Stimulated activated CD4-positive, alpha-beta T cell treated with anti-CD3 and anti-CD28 coated beads, TNF-alpha, amount 100 ng/mL, for 48 hours (primary cell): ENCODE results near the gene ITPRID1.

Experiments
- DNase-seq, 3 donors: peaks; one replicate each; pipeline ENCODE4 v3.0.0-alpha.2; 2020; ENCODE audit warnings: low read depth in 3 of 3

Gene ITPRID1

GRCh38 chr7:31633894-31634494 is 120.1 kb downstream of the ITPRID1 start:
- no peak for DNase-seq

- no peak for DNase-seq
Measured at GRCh38 chr7:31640381-31640780, 126.5 kb downstream of the ITPRID1 start.

GRCh38 chr7:31642681-31643115 is 128.8 kb downstream of the ITPRID1 start:
- no peak for DNase-seq

GRCh38 chr7:31646942-31647341 is 133.1 kb downstream of the ITPRID1 start:
- no peak for DNase-seq

- no peak for DNase-seq
Measured at GRCh38 chr7:31647511-31647910, 133.6 kb downstream of the ITPRID1 start.

GRCh38 chr7:31648288-31648687 is 134.4 kb downstream of the ITPRID1 start:
- no peak for DNase-seq

GRCh38 chr7:31648880-31649279 is 135.0 kb downstream of the ITPRID1 start:
- DNase-seq = no peak

- DNase-seq = no peak
Measured at GRCh38 chr7:31651234-31652062, 137.6 kb downstream of the ITPRID1 start.

- DNase-seq = no peak
Measured at GRCh38 chr7:31652063-31652326, 138.1 kb downstream of the ITPRID1 start.

DNA sequence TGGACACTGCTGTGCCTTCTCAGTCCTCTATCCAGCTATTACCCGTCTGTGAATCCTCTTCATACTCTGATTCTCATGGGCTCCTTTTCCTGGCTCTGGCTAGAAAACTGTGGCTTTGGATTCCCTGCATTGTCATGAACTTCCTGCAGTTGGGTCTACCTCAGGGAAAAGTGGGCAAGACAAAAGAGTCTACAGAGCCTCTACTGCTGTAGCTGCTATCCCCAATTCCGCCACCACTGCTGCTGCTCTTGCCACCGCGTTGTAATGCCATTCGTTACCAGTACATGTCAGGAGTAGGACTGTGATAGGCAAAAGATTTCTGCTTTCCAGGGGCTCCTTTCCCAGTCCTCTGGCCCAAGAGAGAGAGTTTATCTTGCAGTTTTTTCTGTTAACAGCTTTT is 149.2 kb downstream of the ITPRID1 start:
- DNase-seq = no peak

DNA sequence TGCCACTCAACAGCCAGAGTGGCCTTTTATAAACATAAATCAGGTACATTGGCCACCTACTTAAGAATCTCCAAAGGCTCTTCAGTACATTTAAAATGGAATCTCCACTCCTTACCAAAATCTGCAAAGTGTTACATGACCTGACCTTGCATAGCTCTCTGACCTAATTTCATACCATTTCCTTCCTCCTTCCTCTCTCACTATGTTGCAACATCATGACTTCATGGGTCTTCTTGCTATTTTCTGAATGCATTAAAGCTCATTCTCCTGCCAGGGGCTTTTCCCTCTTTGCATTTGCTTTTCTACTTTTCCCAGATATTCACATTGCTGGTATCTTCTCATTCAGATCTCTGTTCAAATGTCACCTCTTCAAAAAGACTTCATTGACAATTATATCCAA is 151.0 kb downstream of the ITPRID1 start:
- DNase-seq = no peak

GRCh38 chr7:31665546-31665945 is 151.7 kb downstream of the ITPRID1 start:
- DNase-seq = no peak

- no peak for DNase-seq
Measured at GRCh38 chr7:31669461-31669860, 155.6 kb downstream of the ITPRID1 start.

DNA sequence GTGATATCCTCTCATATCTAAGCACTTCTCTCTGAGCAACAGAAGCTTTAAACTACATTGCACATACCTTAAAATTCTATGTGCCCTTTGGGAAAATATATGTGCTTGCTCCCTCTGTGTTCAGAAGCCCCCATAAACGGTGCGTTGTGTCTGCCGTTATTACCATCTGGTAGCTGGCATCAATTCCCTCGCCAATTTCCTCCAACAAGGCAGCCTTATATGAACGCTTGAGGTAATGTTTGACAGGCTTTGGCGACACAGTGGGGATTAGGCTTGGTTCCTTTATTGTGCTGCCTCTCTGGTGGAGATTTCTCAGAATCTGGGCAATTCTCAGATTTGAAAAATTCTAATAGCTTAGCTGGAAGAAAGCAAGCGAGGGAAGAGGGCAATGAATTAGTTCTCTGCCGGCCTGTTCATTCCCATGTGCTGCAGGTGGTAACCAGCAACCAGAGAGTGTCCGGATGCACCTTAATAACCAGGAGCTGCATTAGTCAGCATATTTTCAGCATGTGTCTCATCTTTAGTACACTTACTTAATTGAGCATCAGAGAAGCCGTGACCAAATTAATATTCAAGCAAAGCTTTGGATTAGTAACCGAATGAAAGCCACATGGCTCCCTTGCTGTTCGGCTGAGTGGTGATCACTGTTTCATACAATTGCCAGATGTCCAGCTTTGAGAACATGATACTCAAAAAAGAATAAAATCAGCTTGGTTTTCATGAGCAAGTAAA is 165.8 kb downstream of the ITPRID1 start:
- no peak for DNase-seq

- no peak for DNase-seq
Measured at GRCh38 chr7:31683445-31684225, 169.7 kb downstream of the ITPRID1 start.

- no peak for DNase-seq
Measured at GRCh38 chr7:31687024-31687748, 173.3 kb downstream of the ITPRID1 start, which contains the start of gene PPP1R17. Gene PPP1R17, plus strand, starts transcription at chr7:31687215. Its CDS starts 5,227 bp downstream, at chr7:31692442.

- no peak for DNase-seq
Measured at GRCh38 chr7:31688372-31688771, 174.5 kb downstream of the ITPRID1 start.

- no peak for DNase-seq
Measured at GRCh38 chr7:31688996-31689395, 175.1 kb downstream of the ITPRID1 start.

DNA sequence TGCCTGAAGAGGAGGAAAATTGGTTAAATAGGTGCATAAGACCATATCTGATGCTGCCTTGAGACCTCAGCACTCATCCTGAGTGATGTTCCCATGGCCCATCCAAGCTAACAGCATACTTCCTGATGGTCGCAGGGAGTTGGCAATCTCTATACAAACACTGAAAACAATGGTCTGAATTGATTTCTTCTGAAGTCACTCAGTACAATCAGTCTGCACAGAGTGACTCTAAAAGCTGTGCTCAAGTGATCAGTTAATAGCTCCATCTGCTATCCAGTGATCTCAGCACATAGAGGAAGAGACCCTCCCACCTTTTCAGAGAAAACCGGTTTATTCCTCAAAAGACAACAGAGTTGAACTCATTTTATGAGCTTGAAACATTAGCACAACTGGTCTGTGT is 177.0 kb downstream of the ITPRID1 start:
- no peak for DNase-seq

- DNase-seq = no peak
Measured at GRCh38 chr7:31692451-31692850, 178.6 kb downstream of the ITPRID1 start.

DNA sequence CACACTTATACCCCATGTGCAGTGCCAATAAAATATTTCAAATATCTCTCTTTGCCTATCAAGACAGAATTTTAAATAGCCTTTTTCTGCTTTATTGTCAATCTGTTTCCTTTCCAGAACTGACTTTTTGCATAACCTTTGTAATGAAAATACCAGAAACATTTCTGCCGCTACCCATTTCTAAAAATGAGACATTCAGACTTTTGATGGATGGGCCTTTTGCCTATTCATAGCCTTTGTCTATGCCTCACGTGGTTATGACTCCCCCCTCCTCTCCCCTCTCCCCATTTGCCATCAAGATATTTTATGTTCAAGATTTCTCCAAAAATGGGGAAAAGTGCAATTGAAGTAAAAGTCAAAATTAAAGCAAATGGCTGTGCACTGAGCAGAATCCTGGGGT is 179.0 kb downstream of the ITPRID1 start:
- DNase-seq = no peak
